Measurements from ENCODE around the gene SOCS6.
"Not testable (repeated sequence)": the region's sequence is repeated elsewhere in the genome, so short reads cannot be mapped to it uniquely, and the experiment has no call there.

The SOCS6 gene

GRCh38 chr18:70334264-70334663 lies 45.4 kb downstream of the SOCS6 start:
- Histone ChIP-seq H3K4me3 (ENCODE audit: low read length) (no peak overlapping the region), H3K4me1 (ENCODE audit: control insufficient read depth, insufficient read depth, low read length) (no peaks in the 10 kb centered on the region), H3K36me3 (ENCODE audit: control insufficient read depth, insufficient read depth, low read length) (no peaks in the 10 kb centered on the region), H3K27me3 (ENCODE audit: control insufficient read depth, insufficient read depth, low read length) (no peaks in the 10 kb centered on the region), H3K9me3 (ENCODE audit: control insufficient read depth, insufficient read depth, low read length) (no peaks in the 10 kb centered on the region), H3K27ac (ENCODE audit: low read length) (no peak overlapping the region)
- no peak for DNase-seq (ENCODE audit: low read depth, low spot score)
- no CpG with 5 or more reads among the region's 1 CpG for WGBS (ENCODE audit: insufficient coverage, insufficient read length)

GRCh38 chr18:70334728-70335329 lies 46.0 kb downstream of the SOCS6 start:
- no peak overlapping the region for H3K27ac ChIP-seq (ENCODE audit: low read length)

GRCh38 chr18:70335892-70336726 lies 47.3 kb downstream of the SOCS6 start:
- no peak for DNase-seq (ENCODE audit: low read depth, low spot score)
- Histone ChIP-seq H3K27me3 (ENCODE audit: control insufficient read depth, insufficient read depth, low read length) (no peaks in the 10 kb centered on the region), H3K36me3 (ENCODE audit: control insufficient read depth, insufficient read depth, low read length) (no peaks in the 10 kb centered on the region), H3K4me1 (ENCODE audit: control insufficient read depth, insufficient read depth, low read length) (no peaks in the 10 kb centered on the region), H3K9me3 (ENCODE audit: control insufficient read depth, insufficient read depth, low read length) (no peaks in the 10 kb centered on the region), H3K27ac (ENCODE audit: low read length) (no peak overlapping the region), H3K4me3 (ENCODE audit: low read length) (no peak overlapping the region)
- WGBS (ENCODE audit: insufficient coverage, insufficient read length), result no CpG with 5 or more reads among the region's 5 CpGs

More at GRCh38 chr18:70334728-70335329, 46.0 kb downstream of the SOCS6 start:
- H3K27me3 ChIP-seq (ENCODE audit: control insufficient read depth, insufficient read depth, low read length), result no peaks in the 10 kb centered on the region
- H3K9me3 ChIP-seq (ENCODE audit: control insufficient read depth, insufficient read depth, low read length), result no peaks in the 10 kb centered on the region
- H3K4me1 ChIP-seq (ENCODE audit: control insufficient read depth, insufficient read depth, low read length), result no peaks in the 10 kb centered on the region
- H3K4me3 ChIP-seq (ENCODE audit: low read length), result no peak overlapping the region
- no peak for DNase-seq (ENCODE audit: low read depth, low spot score)
- whole genome bisulfite sequencing (ENCODE audit: insufficient coverage, insufficient read length), result no CpG with 5 or more reads among the region's 5 CpGs
- no peaks in the 10 kb centered on the region for H3K36me3 ChIP-seq (ENCODE audit: control insufficient read depth, insufficient read depth, low read length)

GRCh38 chr18:70337139-70337972 lies 48.5 kb downstream of the SOCS6 start:
- H3K27ac ChIP-seq (ENCODE audit: low read length), result no peak overlapping the region

GRCh38 chr18:70338890-70339289 lies 50.0 kb downstream of the SOCS6 start:
- Histone ChIP-seq H3K9me3 (ENCODE audit: control insufficient read depth, insufficient read depth, low read length) (no peaks in the 10 kb centered on the region), H3K36me3 (ENCODE audit: control insufficient read depth, insufficient read depth, low read length) (no peaks in the 10 kb centered on the region), H3K27ac (ENCODE audit: low read length) (no peak overlapping the region), H3K4me3 (ENCODE audit: low read length) (no peak overlapping the region), H3K4me1 (ENCODE audit: control insufficient read depth, insufficient read depth, low read length) (no peaks in the 10 kb centered on the region), H3K27me3 (ENCODE audit: control insufficient read depth, insufficient read depth, low read length) (no peaks in the 10 kb centered on the region)
- DNase-seq (ENCODE audit: low read depth, low spot score), result no peak

More at GRCh38 chr18:70337139-70337972, 48.5 kb downstream of the SOCS6 start:
- Histone ChIP-seq H3K36me3 (ENCODE audit: control insufficient read depth, insufficient read depth, low read length) (no peaks in the 10 kb centered on the region), H3K4me3 (ENCODE audit: low read length) (no peak overlapping the region), H3K27me3 (ENCODE audit: control insufficient read depth, insufficient read depth, low read length) (no peaks in the 10 kb centered on the region), H3K4me1 (ENCODE audit: control insufficient read depth, insufficient read depth, low read length) (no peaks in the 10 kb centered on the region), H3K9me3 (ENCODE audit: control insufficient read depth, insufficient read depth, low read length) (no peaks in the 10 kb centered on the region)
- DNase-seq (ENCODE audit: low read depth, low spot score), result no peak
- WGBS (ENCODE audit: insufficient coverage, insufficient read length), result no CpG with 5 or more reads among the region's 4 CpGs

- no peaks in the 10 kb centered on the region for H3K27me3 ChIP-seq (ENCODE audit: control insufficient read depth, insufficient read depth, low read length)
- H3K36me3 ChIP-seq (ENCODE audit: control insufficient read depth, insufficient read depth, low read length), result no peaks in the 10 kb centered on the region
- no peaks in the 10 kb centered on the region for H3K4me1 ChIP-seq (ENCODE audit: control insufficient read depth, insufficient read depth, low read length)
- no peaks in the 10 kb centered on the region for H3K9me3 ChIP-seq (ENCODE audit: control insufficient read depth, insufficient read depth, low read length)
- no peak overlapping the region for H3K27ac ChIP-seq (ENCODE audit: low read length)
- no peak overlapping the region for H3K4me3 ChIP-seq (ENCODE audit: low read length)
- DNase-seq (ENCODE audit: low read depth, low spot score), result no peak
Measured at GRCh38 chr18:70339915-70340314, 51.1 kb downstream of the SOCS6 start.

GRCh38 chr18:70348481-70348880 lies 59.6 kb downstream of the SOCS6 start:
- H3K4me3 ChIP-seq (ENCODE audit: low read length); H3K4me1 ChIP-seq (ENCODE audit: control insufficient read depth, insufficient read depth, low read length); H3K36me3 ChIP-seq (ENCODE audit: control insufficient read depth, insufficient read depth, low read length); DNase-seq (ENCODE audit: low read depth, low spot score); H3K27ac ChIP-seq (ENCODE audit: low read length); H3K27me3 ChIP-seq (ENCODE audit: control insufficient read depth, insufficient read depth, low read length); H3K9me3 ChIP-seq (ENCODE audit: control insufficient read depth, insufficient read depth, low read length): not testable (repeated sequence)
- no CpG with 5 or more reads among the region's 3 CpGs for WGBS (ENCODE audit: insufficient coverage, insufficient read length)

GRCh38 chr18:70349316-70349715 lies 60.5 kb downstream of the SOCS6 start:
- no peaks in the 10 kb centered on the region for H3K9me3 ChIP-seq (ENCODE audit: control insufficient read depth, insufficient read depth, low read length)

GRCh38 chr18:70354080-70354479 lies 65.2 kb downstream of the SOCS6 start:
- DNase-seq (ENCODE audit: low read depth, low spot score), result no peak
- no peak overlapping the region for H3K27ac ChIP-seq (ENCODE audit: low read length)
- WGBS (ENCODE audit: insufficient coverage, insufficient read length), result no CpG with 5 or more reads among the region's 4 CpGs

More at GRCh38 chr18:70349316-70349715, 60.5 kb downstream of the SOCS6 start:
- H3K27ac ChIP-seq (ENCODE audit: low read length), result no peak overlapping the region
- DNase-seq (ENCODE audit: low read depth, low spot score), result no peak
- H3K36me3 ChIP-seq (ENCODE audit: control insufficient read depth, insufficient read depth, low read length), result no peaks in the 10 kb centered on the region
- H3K4me1 ChIP-seq (ENCODE audit: control insufficient read depth, insufficient read depth, low read length), result peaks cover 1% of the 10 kb centered on the region; the same call in 1 of the 2 replicates
- no peak overlapping the region for H3K4me3 ChIP-seq (ENCODE audit: low read length)
- no peaks in the 10 kb centered on the region for H3K27me3 ChIP-seq (ENCODE audit: control insufficient read depth, insufficient read depth, low read length)

GRCh38 chr18:70354771-70355170 lies 65.9 kb downstream of the SOCS6 start:
- H3K4me1 ChIP-seq (ENCODE audit: control insufficient read depth, insufficient read depth, low read length), result peaks cover 1% of the 10 kb centered on the region; the same call in 1 of the 2 replicates
- H3K4me3 ChIP-seq (ENCODE audit: low read length), result no peak overlapping the region
- no peak for DNase-seq (ENCODE audit: low read depth, low spot score)
- H3K36me3 ChIP-seq (ENCODE audit: control insufficient read depth, insufficient read depth, low read length), result no peaks in the 10 kb centered on the region
- H3K27ac ChIP-seq (ENCODE audit: low read length), result no peak overlapping the region
- H3K27me3 ChIP-seq (ENCODE audit: control insufficient read depth, insufficient read depth, low read length), result no peaks in the 10 kb centered on the region
- H3K9me3 ChIP-seq (ENCODE audit: control insufficient read depth, insufficient read depth, low read length), result no peaks in the 10 kb centered on the region
- WGBS (ENCODE audit: insufficient coverage, insufficient read length), result no CpG with 5 or more reads among the region's 2 CpGs

More at GRCh38 chr18:70354080-70354479, 65.2 kb downstream of the SOCS6 start:
- H3K36me3 ChIP-seq (ENCODE audit: control insufficient read depth, insufficient read depth, low read length), result no peaks in the 10 kb centered on the region
- no peaks in the 10 kb centered on the region for H3K27me3 ChIP-seq (ENCODE audit: control insufficient read depth, insufficient read depth, low read length)
- no peaks in the 10 kb centered on the region for H3K9me3 ChIP-seq (ENCODE audit: control insufficient read depth, insufficient read depth, low read length)
- H3K4me3 ChIP-seq (ENCODE audit: low read length), result no peak overlapping the region
- H3K4me1 ChIP-seq (ENCODE audit: control insufficient read depth, insufficient read depth, low read length), result peaks cover 1% of the 10 kb centered on the region; the same call in 1 of the 2 replicates
